Activated T-helper 9 cell treated with anti-CD3 and anti-CD28 coated beads, Interleukin-2, amount 50 U/mL, for 16 hours (primary cell): ENCODE data around the gene CDX2.
"Not testable (repeated sequence)": the region's sequence is repeated elsewhere in the genome, so short reads cannot be mapped to it uniquely, and the experiment has no call there.

Experiments used
- DNase-seq: peaks from one replicate; pipeline ENCODE4 v3.0.0-alpha.2; 2020; ENCODE audit warnings: low read depth

The CDX2 gene

DNA sequence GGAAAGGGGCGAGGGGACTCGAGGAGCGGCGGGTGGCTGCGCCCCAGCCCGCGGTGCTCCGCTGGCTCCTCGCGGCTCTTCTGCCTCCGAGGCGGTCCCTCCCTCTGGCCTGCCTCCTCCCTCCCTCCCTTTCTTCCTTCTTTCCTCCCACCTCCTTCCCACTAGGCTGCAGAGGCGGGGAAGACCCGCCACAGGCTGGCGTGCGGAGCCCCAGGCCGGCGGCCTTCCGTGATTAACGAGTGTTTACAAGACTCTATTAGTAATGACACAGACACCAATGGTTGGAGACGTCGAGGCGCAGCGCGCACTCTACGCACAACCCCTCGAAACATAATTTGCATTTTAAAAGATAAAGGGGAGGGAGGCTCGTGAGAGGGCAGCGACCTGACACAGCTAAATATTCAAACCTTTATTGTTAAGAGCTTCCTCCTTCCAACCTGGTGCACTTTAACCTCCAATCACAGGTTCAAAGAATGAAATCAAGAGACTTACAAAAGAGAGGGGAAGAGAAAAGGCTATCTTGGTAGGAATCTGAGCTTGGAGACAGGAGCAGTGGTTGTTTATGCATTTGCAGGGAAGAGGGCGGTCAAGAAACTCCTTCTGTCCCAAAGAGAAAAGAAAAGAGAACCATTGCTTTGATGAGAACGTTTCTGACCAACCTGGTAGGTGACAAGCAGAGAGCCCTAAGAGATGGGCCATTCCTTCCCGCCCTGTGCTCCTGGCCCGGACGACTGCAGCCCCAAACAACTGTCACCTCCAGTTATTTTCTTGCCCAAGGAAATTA is at the start of gene CDX2:
Gene CDX2 (minus strand): TSS at position 234 of the 784 bp plus-strand sequence. CDS start 309 bp downstream, outside the sequence.
- no peak for DNase-seq

DNA sequence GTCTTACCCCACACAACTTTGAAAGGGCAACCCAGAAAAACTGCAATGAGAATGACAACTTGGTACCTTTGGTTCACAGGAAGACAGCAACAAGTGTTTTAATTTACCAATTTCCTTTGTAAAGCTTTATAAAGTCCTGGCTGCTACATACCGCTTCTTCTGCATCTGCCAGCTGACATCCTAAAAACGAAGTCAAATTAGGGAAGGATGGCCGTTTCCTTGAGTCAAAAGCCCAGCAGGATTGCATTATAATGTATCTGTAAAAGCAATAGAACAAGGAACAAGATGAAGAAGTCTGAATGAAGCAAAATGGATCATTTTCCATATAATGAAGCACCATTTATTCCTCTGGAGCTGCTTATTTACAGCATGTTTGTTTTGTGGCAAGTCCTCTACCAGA is 45.2 kb upstream of the CDX2 start:
- DNase-seq = no peak

DNA sequence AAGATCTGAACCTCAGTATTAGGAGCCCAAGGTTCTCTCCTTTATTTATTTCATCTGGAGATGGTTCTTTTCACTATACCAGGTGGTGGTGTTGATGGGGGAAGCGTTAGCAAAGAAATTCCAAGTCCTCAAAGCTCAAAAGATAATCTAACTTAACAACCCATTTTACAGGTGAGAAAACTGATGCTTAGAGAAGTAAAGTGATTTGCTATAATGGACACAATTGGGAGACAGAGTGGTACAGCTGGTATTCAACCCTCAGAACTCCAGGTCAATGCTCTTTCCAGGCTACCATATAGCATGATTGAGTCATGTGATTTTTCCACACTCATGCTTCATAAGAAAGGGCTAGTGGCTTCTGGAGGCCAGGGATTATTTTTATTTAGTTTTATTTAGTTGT is 44.4 kb upstream of the CDX2 start:
- DNase-seq = no peak

- DNase-seq = no peak
Measured at GRCh38 chr13:28012896-28013295, 43.8 kb upstream of the CDX2 start.

DNA sequence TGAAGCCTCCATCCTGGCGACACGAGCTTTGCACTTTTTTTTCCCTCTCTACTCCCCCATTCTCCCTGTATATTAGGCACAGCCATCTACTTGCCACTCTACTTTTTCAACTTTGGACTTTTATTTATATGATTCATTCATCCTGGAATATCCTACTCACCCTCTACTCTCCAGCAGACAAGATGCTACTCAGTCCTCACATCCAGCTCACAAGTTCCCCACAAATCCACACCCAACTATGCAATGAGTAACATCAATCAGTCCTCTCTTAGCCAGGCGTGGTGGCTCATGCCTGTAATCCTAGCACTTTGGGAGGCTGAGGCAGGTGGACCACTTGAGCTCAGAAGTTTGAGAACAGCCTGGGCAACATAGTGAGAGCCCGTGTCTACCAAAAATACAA is 43.3 kb upstream of the CDX2 start:
- DNase-seq = no peak

DNA sequence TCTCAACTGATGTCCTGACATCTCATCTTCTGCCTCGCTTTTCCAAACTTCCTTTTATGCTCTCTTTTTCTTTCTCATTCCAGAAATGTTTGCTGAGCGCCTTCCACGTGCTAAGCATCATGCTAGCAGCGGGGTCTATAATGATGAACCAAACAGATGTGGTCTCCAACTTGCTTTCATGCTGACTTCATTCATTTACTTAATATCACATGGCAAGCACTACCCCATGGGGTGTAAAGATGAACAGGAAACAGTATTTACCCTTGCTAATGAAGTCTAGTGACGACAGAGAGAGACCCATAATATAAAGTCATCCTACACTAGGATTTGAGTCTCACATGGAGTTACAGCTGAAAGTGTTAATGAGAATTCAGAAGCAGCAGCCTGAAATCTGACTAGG is 40.9 kb upstream of the CDX2 start:
- no peak for DNase-seq

- DNase-seq = not testable (repeated sequence)
Measured at GRCh38 chr13:28005016-28005415, 35.9 kb upstream of the CDX2 start.

DNA sequence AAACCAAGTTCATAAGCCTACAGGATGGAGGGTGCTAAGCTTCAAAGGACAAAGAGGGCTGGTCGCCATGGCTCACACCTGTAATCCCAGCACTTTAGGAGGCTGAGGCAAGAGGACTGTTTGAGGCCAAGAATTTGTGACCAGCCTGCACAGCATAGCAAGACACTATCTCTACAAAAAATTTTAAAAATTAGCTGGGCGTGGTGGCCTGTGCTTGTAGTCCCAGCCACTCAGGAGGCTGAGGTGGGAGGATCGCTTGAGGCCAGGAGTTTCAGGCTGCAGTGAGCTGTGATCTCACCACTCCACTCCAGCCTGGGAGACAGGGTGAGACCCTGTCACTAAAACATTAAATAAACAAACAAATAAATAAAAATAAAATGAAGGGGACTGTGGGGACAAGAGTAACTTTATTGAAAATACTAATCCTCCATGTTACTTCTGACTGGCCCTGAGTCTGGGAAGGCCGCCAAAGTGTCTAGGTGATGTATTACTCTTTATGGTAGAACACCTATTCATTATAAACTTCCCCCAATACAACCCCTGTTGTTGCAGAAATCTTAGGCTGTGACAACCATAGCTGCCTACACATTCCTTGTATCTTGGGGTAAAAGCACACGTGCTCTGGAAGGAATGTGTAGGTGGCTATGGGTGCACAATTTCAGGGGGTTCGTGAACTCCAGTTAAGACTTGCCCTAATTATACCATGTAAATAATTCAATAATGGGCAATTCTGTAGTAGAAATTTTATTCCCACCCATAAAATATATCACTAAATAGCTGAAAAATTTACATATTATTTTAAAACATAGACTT is 34.0 kb upstream of the CDX2 start:
- no peak for DNase-seq

GRCh38 chr13:28001837-28002473 is 32.8 kb upstream of the CDX2 start:
- no peak for DNase-seq

- no peak for DNase-seq
Measured at GRCh38 chr13:28001049-28001448, 31.9 kb upstream of the CDX2 start.

- DNase-seq = no peak
Measured at GRCh38 chr13:28000567-28000966, 31.5 kb upstream of the CDX2 start.

GRCh38 chr13:27997904-27998522 is 28.9 kb upstream of the CDX2 start:
- DNase-seq = no peak

DNA sequence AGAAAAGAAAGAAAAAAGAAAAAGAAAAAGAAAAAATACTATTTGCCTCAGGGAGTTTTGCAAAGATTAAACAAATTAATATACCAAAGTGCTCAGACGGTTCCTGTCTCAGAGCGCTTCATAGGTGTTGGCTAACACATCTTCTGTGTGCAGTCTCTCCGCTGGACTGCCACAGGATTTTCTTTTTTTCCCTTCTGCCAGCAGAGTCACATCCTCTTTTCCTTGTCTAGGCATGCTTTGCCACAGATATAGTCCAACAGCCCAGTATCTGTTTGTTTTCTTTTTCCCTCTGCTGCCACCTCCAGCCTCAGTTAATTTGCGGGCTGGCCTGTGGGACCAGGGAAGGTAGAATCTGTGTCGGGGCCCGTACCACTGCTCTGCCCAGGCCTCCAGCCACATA is 22.8 kb upstream of the CDX2 start:
- DNase-seq = no peak

DNA sequence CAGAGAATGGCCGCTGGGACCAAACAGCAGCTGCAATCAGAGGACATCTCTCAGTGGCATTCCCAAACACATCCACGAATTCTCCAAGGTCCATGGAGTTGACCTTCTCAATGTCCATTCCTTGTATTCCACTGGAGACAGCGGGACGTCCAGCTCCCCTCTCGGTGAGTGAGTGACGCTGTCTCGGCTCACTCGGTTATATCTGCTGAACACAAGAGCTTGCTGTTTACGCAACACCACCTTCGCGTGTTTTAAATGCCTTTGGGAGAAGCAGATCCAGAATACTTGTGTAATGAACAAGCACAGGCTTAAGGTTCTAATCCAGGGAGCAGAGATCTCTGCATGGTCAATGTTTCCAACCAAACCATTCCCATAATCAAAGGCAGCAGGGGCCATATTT is 19.4 kb upstream of the CDX2 start, which contains the start of gene URAD:
Gene URAD (minus strand): TSS at position 174 of the 400 bp plus-strand sequence. CDS start 56 bp downstream, at position 118.
- no peak for DNase-seq

DNA sequence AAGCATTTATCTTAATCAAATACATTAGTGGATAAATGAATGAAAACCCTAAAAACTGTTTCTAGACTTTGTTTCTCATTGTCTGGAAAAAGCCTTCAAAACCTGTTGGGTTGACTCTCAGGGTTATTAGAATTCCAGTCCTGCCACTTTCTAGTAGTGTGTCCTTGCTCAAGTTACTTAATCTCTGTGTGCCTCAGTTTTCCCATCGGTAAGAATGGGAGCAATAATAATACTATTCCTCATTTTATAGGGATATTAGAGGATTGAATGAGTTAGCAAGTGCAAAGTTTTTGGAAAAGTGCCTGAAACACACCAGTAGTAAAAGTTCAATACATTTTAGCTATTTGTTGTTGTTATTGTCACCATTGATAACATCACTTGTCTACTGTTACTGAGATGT is 16.5 kb upstream of the CDX2 start:
- no peak for DNase-seq

DNA sequence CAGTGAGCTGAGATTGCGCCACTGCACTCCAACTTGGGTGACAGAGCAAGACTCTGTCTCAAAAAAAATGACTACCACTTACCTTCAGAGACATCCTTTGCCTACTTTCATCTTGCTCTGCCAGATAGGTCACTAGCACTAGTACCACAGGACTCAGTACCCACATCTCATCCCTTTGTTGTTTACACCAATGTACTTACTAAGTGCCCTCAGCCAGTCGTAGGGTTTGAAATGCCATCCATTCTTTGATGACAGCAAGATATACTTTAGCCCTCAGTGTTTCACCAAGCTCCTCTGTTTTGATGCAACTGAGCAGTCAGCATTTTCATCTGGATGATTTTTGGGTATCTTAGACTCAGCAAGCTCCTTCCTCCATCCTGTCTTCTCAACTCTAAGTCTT is 13.2 kb upstream of the CDX2 start:
- no peak for DNase-seq

GRCh38 chr13:27981006-27981708 is 12.0 kb upstream of the CDX2 start:
- no peak for DNase-seq

- no peak for DNase-seq
Measured at GRCh38 chr13:27980280-27980998, 11.3 kb upstream of the CDX2 start.

- DNase-seq = no peak
Measured at GRCh38 chr13:27979765-27980279, 10.7 kb upstream of the CDX2 start.

- DNase-seq = no peak
Measured at GRCh38 chr13:27979001-27979643, 10.0 kb upstream of the CDX2 start.
